GM18861 (cell line): Measurements from ENCODE around the gene ZEB2.
A peak's percentile ranks its signal among the peaks of the same experiment; 100 is the strongest.

Source experiments
- ATAC-seq: cut with Tn5 transposase; IDR thresholded peaks from one replicate; pipeline ENCODE4 v1.9.1; 2021; ENCODE audit not compliant: unreplicated experiment

The ZEB2 gene

DNA sequence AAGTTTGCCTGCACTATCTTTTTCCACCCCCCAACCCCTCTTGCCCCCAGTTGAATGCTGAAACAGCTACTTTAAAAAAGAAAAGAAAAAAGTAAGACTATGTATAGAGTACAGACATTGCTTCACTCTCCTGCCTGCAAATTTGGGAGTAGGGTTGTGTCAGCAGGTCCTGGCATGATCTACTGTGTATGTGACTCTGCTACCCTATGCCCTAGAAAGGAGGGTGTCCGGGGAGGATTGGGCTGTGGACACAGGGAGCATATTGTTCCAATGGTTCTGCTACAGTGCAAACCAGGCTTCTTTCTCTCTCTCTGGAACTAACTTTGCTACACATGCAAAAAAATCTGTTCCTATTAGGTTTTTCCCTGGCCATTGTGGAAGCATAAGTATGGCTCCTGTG lies 9.9 kb upstream of the ZEB2 start:
- no peak for ATAC-seq

DNA sequence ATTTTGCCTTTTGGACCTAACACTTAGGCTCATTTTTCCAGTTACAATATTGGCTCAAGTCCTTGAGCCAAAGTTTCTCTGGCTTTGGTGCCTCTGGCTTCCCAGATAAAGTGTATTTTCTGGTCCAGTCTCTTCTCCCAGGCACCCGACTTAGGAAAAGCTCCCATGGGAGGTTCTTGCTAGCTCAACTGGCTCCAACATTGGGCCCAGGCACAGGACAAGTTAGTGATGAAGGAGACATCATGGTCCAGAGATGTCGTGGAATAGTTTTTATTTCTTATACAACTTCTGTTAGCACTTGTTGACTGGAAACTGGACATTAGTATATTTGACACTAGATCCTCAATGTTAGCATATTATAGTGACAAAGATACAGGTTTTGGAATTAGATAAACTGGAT lies 8.2 kb upstream of the ZEB2 start:
- no peak for ATAC-seq

- no peak for ATAC-seq
Measured at GRCh38 chr2:144526831-144527230, 6.9 kb upstream of the ZEB2 start.

DNA sequence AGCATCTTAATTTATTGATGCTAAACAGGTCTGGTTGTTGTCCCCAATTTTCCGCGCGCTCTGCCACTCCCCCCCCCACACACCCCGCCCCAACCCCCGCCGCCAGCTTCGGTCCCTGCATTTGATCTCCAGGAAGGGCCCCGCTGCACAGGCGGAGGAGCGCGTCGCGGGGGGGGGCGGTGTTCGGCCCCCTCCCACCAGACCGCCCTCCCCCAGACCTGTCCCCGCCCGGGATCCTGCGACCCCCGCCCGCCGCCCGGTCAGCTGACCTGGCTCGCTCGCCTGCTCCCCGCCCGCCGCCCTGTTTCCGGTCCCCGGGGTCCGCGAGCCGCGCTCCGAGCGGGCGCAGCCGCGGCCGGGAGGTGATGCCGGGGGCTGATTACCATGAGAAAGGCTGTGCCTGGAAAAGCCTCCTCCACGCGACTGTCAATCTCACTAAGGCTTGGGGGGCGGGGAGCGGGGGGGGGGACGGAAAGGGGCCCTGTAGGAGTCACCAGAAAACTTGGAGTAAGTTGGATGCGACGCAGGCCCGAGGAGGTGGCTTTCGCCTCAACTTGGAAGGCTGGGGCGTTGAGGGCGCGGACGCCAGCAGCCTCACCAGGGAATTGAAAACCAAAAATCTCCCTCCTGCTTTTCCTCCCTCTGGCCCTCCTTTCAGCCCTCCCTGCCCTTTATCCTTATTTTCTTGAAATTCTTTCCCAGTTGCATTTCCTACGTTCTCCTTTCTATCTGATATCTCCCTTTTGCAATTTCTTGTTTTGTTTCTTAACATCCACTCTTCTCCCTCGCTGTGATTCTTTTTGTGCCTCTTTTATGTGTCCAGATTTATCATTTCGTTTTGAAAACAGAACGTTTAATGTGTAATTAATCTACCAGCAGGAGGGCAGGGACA lies 4.4 kb upstream of the ZEB2 start:
- no peak for ATAC-seq

GRCh38 chr2:144523596-144524117 lies 3.7 kb upstream of the ZEB2 start:
- no peak for ATAC-seq

DNA sequence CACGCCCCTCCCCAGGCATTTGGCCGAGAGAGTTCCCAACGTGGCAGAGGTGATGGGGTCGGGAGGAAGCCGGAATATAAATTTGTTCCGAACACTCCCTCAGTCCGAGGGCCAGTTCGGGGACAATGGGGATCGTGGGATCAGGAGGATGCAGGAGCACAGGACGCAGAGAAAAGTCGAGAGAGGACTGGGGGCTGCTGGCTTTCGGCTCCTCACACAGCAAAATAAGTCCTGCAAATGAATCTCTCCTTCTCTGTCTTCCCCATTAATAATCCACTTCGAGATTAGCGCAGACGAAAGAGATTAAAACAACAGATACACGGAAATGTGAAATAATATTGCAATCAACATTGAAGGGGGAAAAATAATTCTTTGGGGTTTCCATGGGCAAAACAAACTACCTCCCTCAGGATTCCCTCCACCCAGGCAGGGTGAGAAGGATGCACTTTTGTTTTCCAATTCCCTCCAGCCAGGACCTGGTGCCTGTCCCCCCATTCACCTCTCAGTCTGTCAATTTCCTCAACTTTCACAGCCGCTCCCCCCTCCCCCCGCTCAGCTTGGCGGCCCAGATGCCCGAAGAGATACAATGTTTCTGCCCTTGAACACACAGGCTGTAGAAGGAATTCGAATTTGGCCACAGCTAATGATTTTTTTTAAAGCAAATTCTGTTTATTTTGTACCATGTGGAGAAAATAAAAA lies 3.1 kb upstream of the ZEB2 start:
- ATAC-seq: no peak

DNA sequence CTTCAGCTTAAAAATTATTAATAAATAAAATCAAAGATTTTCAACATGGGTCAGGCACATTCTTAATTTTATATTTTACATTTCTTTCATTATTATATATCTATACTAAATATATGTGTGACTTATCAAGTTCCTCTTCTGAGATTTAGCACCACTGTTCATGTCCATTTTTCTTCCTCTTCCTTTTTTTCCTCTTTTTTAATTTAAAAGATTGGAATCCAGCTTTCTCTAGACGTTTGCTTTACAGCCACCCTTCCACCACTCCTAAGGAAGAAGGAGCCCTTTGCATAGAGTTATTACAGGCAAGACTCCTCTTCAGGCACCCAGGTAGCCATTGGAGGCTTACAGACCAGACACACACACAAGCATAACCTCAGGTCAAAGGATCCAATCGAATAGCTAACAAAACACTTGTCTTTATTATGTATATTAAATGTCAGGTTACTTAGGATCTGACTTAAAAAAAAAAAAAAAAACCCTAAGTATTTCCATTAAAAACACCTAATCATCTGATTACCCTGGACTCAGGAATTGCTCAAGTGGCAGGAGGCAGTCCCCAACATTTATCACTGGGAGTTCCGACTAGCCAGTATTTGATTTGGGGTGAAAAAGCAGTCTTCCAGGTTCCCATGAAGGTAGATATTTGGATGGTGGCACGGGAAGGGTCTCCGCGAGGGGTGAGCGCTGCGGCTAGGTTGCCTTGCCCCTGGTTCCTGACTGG lies 2.4 kb upstream of the ZEB2 start:
- ATAC-seq: no peak

- ATAC-seq: no peak
Measured at GRCh38 chr2:144521686-144522085, 1.8 kb upstream of the ZEB2 start.

GRCh38 chr2:144520756-144521487 lies 1.0 kb upstream of the ZEB2 start:
- ATAC-seq: no peak

DNA sequence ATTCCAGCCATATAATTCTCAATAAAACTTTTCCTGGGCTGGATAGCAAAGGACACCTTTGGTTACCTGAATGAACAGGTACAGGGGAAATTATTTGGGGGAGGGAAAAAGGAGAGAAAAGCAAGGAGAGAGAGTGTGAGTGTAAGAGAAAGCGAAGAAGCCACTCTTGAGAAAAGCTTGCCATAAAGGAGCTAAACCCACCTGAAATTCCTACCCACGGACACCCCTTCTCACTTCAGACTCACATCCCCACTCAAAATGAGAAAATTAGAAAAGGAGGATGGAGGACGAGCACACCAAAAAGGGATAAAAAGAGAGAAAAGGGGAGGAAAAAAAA lies 354 bp downstream of the ZEB2 start:
- ATAC-seq: no peak

DNA sequence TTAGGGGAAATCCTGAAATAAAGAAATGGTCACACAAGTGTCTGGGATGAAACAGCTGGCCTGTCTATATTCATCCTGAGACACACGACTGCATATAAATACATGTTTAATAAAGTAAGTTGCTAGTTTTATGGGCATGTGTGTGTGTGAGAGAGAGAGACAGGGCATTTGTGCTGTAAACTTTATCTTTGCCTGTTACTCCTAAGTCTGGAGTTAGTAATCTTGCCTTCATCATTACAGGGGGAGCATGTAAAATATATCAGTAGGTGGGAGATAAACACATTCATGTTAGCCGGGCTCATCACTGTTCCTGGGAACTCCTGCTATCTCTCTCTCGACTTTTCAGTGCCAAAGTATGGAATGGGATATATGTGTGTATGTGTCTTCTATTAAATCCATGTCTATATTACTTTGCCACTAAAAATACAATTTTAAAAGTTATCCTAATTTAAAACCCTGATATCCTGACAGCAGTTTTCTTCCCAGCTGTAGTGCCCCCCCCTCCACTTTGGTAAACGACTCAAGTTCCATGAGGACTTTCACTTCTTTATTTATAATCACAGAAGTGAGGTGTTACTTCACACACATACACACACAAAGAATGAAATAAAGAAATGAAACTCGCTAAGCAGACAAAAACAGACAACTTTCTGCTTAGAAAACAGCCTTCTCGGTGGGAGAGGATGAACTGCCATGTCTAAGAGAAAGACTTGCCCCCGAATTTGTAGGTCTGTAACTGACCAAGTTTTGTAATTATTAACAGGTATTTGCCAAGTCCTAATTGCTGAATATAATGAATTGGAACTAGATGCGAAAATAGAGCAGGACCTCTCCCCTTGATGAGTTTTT lies 947 bp downstream of the ZEB2 start:
- ATAC-seq: peak; percentile 74

GRCh38 chr2:144517866-144518747 lies 1.8 kb downstream of the ZEB2 start:
- ATAC-seq: no peak

DNA sequence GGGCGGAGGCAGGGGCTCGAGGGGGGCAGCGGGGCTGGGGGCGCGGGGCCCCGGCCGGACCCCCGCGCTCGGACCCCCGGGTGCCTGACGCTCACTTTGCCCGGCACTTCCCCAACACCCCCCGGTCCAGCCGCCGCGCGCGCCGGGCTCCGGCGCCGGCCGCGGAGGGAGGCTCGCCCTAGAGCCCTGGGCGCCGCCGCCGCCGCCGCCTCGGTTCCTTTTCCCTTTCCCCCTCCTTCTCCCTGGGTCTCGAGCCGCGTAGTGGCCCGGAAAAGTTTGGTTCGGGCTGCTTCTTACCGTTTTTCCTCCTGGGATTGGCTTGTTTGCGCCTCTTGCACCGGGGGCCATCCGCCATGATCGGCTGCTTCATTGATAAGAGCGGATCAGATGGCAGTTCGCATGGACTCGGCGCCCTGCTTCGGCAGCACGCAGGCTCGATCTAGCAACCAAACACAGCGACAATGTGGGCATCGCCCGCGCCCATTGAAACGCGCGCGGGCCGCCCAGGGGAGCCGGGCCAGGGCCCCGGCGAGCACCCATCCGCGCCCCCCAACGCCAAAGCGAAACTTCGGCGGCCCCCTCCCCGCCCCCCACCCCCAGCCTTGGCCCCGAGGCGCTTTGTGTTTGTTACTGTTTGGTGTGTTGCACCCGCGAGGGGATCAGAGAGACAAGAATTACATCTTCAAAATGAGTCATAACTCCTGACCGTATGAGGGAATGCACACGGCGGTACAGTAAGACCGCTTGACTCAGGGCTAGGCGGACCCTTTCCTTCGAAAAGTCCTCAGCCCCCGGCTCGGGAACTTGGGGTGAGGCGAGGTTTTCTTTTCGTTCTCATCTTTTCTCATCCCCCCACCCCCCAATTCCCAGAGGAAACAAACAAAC lies 2.7 kb downstream of the ZEB2 start:
- ATAC-seq: peak; percentile 45

DNA sequence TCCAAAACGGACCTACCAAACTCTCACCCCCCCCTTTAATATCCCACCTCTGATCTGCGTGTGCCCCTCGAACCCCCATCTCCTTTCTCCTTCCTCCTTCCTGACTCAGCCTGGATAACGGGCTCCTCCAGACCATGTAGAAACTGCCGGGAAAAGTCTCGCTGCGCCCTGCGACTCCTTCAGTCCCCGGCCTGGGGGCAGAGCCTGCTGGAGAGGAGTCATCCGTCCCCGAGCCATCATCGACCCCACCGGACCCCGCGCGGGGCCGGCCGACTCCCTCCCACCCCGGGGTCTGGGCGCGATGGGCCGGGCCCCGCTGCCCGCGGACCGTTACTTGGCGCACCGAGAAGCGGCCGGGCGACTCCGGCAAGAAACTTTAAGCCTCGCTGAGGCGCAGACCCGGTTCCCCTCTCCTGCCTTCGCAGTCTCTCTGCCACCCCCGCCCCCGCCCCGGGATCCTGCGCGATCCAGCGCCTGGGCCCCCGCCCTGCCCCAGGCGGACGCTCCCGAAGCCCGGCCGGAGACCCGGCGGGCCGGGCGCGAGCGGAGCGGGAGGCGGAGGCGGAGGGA lies 3.4 kb downstream of the ZEB2 start:
- ATAC-seq: no peak

DNA sequence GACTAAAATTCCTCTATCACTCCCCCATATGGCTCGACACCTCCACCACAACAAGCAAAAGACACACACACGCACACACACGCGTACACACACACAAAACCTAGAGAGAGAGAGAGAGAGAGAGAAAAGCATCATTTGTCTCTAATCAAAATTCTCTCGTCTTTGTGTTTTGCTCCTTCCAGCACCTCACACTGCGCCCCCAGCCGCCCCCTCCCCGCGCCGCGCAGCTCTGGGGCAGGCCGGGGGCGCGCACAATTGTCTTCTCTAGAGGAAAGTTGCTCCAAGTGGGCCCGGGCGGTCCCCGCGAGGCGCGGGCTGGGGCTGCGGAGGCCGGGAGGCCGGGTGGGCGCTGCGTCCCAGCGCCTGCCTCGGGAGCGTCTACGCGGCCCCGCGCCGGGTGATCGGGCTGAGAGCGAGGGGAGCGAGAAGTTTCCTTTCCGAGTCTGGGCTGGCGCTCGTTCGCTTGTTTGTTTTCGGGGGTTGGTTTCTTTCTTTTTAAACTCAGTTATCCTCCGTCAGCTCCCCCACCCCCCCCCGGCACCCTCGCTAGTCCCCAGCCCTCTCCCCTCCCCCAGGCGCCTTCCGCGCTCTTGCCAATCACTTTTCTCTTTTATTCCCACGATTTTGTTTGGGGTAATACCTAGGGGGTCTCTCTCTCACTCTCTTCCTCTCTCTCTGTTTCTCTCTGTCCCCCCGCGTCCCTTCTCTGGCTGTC lies 4.1 kb downstream of the ZEB2 start:
- ATAC-seq: no peak

- no peak for ATAC-seq
Measured at GRCh38 chr2:144515099-144515695, 4.7 kb downstream of the ZEB2 start.

DNA sequence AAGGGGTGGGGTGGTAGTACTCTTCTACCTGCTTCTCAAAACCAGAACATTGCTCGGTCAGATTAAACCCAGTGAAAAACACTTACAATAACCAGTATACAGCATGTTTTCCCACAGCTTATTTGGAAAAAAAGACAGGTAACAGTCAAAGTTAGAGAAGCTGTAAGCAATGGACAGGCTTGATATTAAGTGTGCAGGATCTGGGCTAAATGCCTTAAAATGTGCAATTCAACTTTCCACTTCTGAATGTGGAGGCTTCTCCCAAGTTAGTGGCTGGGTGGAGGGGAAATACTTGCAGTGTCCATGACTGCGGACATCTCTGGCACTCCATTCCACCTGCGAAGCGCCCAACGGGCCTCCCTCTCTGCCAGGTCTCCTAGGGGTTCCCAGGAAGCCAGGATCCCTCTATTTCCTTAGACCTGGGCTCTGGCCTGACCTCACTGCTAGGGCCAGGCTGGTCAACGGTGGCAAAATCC lies 5.3 kb downstream of the ZEB2 start:
- ATAC-seq: no peak
